SU-DHL-6 (cell line): ENCODE data around the gene GARIN5A.

ENCODE experiments used
- EZH2phosphoT487 ChIP-seq: fragments of 200-600 bp; sonication (generic), shearing (Covaris generic); conservative IDR thresholded peaks from 2 replicates; pipeline ENCODE4 v1.6.1; 2018; ENCODE audit warnings: mild to moderate bottlenecking, antibody characterized with exemption, low read length, moderate library complexity, mixed read lengths
- TF ChIP-seq, protein P1 (sequence below): fragments of 200-600 bp; sonication (generic); IDR thresholded peaks from one replicate; pipeline ENCODE4 v1.5.1; 2017; ENCODE audit warnings: antibody characterized with exemption, mild to moderate bottlenecking, low read length, moderate library complexity; ENCODE audit not compliant: insufficient read depth, poor library complexity, severe bottlenecking

DNA sequence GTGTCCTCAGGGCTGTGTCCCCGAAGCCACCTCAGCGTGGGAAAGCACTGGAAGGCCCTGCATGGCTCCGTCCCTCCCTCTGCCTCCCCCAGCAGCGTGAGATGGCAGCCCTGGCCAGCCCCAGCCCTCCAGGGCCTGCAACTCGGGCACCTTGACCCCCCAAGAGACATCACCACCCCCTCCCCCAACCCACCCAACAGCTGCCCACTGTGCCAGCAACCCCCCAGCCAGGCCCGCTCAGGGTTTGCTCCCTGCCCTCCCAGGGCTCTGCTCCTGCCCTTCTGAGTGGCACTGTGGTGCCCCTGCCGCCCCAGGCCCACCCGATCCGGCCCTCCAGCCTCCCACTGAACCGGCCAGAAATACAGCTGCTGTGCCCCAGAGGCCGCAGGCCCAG lies 38.5 kb upstream of the GARIN5A start:
- TF ChIP-seq, protein P1, sequence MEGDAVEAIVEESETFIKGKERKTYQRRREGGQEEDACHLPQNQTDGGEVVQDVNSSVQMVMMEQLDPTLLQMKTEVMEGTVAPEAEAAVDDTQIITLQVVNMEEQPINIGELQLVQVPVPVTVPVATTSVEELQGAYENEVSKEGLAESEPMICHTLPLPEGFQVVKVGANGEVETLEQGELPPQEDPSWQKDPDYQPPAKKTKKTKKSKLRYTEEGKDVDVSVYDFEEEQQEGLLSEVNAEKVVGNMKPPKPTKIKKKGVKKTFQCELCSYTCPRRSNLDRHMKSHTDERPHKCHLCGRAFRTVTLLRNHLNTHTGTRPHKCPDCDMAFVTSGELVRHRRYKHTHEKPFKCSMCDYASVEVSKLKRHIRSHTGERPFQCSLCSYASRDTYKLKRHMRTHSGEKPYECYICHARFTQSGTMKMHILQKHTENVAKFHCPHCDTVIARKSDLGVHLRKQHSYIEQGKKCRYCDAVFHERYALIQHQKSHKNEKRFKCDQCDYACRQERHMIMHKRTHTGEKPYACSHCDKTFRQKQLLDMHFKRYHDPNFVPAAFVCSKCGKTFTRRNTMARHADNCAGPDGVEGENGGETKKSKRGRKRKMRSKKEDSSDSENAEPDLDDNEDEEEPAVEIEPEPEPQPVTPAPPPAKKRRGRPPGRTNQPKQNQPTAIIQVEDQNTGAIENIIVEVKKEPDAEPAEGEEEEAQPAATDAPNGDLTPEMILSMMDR = no peak
- no peak for TF ChIP-seq EZH2phosphoT487
